ENCODE results near the gene RAB3A. TPM values are rescaled to one million over a fixed set of nuclear protein-coding genes. Genes with fewer than 3 reads are reported as not detected.

The RAB3A gene
- total and polyA plus RNA-seq, 9 of the 15 experiments (the other 6 are each of a cell fraction or from before 2014, with no cell fraction given) = 0.17 to 5.1 (median 0.90) TPM; not detected in 1

DNA sequence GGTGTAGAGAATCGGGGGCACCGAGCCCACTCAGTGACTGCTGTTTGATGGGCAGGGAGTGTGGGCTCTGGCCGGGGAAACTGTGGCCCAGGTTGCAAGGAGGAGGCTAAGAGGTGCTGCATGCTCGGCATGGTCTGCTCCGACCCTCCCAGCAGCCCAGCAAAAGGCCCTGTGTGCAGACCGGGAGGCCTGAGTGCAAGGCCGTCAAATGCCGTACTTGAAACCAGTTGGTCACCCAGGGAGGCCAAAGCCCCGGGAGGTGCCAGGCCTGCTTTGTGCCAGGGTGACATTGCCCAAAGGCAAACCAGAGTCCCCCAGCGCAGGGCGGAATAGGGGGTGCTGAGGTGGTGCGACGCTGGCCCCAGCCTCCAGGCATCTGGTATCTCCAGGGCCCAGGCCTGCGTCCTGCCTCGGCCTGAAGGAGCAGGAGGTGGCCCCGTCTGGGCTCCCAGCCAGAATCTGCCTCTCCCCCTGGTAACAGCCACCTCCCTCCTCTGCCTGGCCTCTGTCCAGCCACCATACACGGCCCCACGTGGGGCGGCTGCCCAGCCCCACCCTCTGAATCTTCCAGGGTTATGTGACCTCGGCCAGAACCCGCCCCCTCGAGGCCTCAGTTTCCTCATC lies 46.9 kb downstream of the RAB3A start (continued):
- TF ChIP-seq, protein P1, sequence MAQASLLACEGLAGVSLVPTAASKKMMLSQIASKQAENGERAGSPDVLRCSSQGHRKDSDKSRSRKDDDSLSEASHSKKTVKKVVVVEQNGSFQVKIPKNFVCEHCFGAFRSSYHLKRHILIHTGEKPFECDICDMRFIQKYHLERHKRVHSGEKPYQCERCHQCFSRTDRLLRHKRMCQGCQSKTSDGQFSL (CRISPR knock-in tag; IDR thresholded peaks at IDR 0.05) = peak; percentile 40; the same call in 1 of the 2 replicates
- TF ChIP-seq, protein P1 (tag; IDR thresholded peaks at IDR 0.05) = no peak
- peak; percentile 99 for TF ChIP-seq HMGN3 (IDR thresholded peaks at IDR 0.05; ENCODE audit: borderline replicate concordance, extremely low read depth, insufficient read length, low read depth, low read length)
- TF ChIP-seq ZNF324 (CRISPR knock-in tag; IDR thresholded peaks at IDR 0.05) = no peak
- TF ChIP-seq ZNF766 (CRISPR knock-in tag; conservative IDR thresholded peaks at IDR 0.05) = 0 out of 2 replicates have a peak, but pooled peaks have one; percentile 70
- TF ChIP-seq ZSCAN29 (IDR thresholded peaks at IDR 0.05) = no peak
- no peak for TF ChIP-seq ZNF239 (CRISPR knock-in tag; IDR thresholded peaks at IDR 0.05)
- no peak; the same call in 1 of the 2 replicates for TF ChIP-seq GTF2F1 (IDR thresholded peaks at IDR 0.05; ENCODE audit: low read depth, low read length)
- TF ChIP-seq RBBP5 (IDR thresholded peaks at IDR 0.05; ENCODE audit: borderline replicate concordance, insufficient read depth, low read length, poor library complexity, severe bottlenecking) = peak; percentile 64
- TF ChIP-seq SREBF1 (IDR thresholded peaks at IDR 0.05; ENCODE audit: borderline replicate concordance, low read depth, low read length) = no peak
- TF ChIP-seq, protein P2, sequence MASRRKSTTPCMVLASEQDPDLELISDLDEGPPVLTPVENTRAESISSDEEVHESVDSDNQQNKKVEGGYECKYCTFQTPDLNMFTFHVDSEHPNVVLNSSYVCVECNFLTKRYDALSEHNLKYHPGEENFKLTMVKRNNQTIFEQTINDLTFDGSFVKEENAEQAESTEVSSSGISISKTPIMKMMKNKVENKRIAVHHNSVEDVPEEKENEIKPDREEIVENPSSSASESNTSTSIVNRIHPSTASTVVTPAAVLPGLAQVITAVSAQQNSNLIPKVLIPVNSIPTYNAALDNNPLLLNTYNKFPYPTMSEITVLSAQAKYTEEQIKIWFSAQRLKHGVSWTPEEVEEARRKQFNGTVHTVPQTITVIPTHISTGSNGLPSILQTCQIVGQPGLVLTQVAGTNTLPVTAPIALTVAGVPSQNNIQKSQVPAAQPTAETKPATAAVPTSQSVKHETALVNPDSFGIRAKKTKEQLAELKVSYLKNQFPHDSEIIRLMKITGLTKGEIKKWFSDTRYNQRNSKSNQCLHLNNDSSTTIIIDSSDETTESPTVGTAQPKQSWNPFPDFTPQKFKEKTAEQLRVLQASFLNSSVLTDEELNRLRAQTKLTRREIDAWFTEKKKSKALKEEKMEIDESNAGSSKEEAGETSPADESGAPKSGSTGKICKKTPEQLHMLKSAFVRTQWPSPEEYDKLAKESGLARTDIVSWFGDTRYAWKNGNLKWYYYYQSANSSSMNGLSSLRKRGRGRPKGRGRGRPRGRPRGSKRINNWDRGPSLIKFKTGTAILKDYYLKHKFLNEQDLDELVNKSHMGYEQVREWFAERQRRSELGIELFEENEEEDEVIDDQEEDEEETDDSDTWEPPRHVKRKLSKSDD (conservative IDR thresholded peaks at IDR 0.05; ENCODE audit: low read length) = 0 out of 2 replicates have a peak, but pooled peaks have one; percentile 19
- TF ChIP-seq, protein P3, sequence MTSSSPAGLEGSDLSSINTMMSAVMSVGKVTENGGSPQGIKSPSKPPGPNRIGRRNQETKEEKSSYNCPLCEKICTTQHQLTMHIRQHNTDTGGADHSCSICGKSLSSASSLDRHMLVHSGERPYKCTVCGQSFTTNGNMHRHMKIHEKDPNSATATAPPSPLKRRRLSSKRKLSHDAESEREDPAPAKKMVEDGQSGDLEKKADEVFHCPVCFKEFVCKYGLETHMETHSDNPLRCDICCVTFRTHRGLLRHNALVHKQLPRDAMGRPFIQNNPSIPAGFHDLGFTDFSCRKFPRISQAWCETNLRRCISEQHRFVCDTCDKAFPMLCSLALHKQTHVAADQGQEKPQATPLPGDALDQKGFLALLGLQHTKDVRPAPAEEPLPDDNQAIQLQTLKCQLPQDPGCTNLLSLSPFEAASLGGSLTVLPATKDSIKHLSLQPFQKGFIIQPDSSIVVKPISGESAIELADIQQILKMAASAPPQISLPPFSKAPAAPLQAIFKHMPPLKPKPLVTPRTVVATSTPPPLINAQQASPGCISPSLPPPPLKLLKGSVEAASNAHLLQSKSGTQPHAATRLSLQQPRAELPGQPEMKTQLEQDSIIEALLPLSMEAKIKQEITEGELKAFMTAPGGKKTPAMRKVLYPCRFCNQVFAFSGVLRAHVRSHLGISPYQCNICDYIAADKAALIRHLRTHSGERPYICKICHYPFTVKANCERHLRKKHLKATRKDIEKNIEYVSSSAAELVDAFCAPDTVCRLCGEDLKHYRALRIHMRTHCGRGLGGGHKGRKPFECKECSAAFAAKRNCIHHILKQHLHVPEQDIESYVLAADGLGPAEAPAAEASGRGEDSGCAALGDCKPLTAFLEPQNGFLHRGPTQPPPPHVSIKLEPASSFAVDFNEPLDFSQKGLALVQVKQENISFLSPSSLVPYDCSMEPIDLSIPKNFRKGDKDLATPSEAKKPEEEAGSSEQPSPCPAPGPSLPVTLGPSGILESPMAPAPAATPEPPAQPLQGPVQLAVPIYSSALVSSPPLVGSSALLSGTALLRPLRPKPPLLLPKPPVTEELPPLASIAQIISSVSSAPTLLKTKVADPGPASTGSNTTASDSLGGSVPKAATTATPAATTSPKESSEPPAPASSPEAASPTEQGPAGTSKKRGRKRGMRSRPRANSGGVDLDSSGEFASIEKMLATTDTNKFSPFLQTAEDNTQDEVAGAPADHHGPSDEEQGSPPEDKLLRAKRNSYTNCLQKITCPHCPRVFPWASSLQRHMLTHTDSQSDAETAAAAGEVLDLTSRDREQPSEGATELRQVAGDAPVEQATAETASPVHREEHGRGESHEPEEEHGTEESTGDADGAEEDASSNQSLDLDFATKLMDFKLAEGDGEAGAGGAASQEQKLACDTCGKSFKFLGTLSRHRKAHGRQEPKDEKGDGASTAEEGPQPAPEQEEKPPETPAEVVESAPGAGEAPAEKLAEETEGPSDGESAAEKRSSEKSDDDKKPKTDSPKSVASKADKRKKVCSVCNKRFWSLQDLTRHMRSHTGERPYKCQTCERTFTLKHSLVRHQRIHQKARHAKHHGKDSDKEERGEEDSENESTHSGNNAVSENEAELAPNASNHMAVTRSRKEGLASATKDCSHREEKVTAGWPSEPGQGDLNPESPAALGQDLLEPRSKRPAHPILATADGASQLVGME (CRISPR knock-in tag; IDR thresholded peaks at IDR 0.05) = no peak
- TF ChIP-seq, protein P4, sequence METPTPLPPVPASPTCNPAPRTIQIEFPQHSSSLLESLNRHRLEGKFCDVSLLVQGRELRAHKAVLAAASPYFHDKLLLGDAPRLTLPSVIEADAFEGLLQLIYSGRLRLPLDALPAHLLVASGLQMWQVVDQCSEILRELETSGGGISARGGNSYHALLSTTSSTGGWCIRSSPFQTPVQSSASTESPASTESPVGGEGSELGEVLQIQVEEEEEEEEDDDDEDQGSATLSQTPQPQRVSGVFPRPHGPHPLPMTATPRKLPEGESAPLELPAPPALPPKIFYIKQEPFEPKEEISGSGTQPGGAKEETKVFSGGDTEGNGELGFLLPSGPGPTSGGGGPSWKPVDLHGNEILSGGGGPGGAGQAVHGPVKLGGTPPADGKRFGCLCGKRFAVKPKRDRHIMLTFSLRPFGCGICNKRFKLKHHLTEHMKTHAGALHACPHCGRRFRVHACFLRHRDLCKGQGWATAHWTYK (CRISPR knock-in tag; IDR thresholded peaks at IDR 0.05) = peak; percentile 43; the same call in 1 of the 2 replicates
- TF ChIP-seq JUND (IDR thresholded peaks at IDR 0.05; ENCODE audit: borderline replicate concordance, low read depth, low read length) = peak; percentile 56
- TF ChIP-seq JUND (tag; IDR thresholded peaks at IDR 0.05; ENCODE audit: borderline replicate concordance, low read depth, low read length) = peak; percentile 29; the same call in 1 of the 3 replicates
- TF ChIP-seq TBL1XR1 (IDR thresholded peaks at IDR 0.05; ENCODE audit: low read length in 2 of 2) = peak in 1 of 2 experiments; percentile 36; a peak in 1 of 4 replicates
